Thoracic aorta (tissue), 2 donors: ENCODE data around the gene TAF6. TPM values are rescaled to one million over a fixed set of nuclear protein-coding genes. Genes with fewer than 3 reads are reported as not detected.

ENCODE experiments used
- ATAC-seq: fragments of 150-250 bp; one replicate; pipeline ENCODE4 v1.8.0; 2017; ENCODE audit warnings: low read depth; ENCODE audit not compliant: insufficient number of reproducible peaks, low FRiP score
- DNase-seq: peaks from one replicate; pipeline ENCODE4 v3.0.0-alpha.2; 2020; ENCODE audit warnings: low spot score
- H3K27ac ChIP-seq, 2 donors: fragments of 200-600 bp; sonication (generic); 1 replicate in 1 of 2; 2 replicates in 1 of 2; pipeline ENCODE4 v1.5.1; 2016; ENCODE audit warnings: mild to moderate bottlenecking in 2 of 2, moderate library complexity in 2 of 2
- H3K27me3 ChIP-seq: fragments of 200-600 bp; sonication (generic); replicated peaks from 2 replicates; pipeline ENCODE4 v1.6.0; 2016; ENCODE audit warnings: mild to moderate bottlenecking; ENCODE audit not compliant: insufficient read depth
- H3K36me3 ChIP-seq: fragments of 200-600 bp; sonication (generic); one replicate; pipeline ENCODE4 v1.5.1; 2016
- H3K4me1 ChIP-seq, 2 donors: fragments of 200-600 bp; sonication (generic); 1 replicate in 1 of 2; 2 replicates in 1 of 2; pipeline versions ENCODE4 v1.5.1 to v1.6.0; 2016; ENCODE audit warnings: low read depth in 2 of 2, mild to moderate bottlenecking in 1 of 2; ENCODE audit not compliant: control insufficient read depth in 1 of 2
- H3K4me3 ChIP-seq: fragments of 200-600 bp; sonication (generic); 2 replicates; pipeline ENCODE4 v1.5.1; 2016; ENCODE audit warnings: mild to moderate bottlenecking
- H3K9me3 ChIP-seq: fragments of 200-600 bp; sonication (generic); 2 replicates; pipeline ENCODE4 v1.5.1; 2016
- total RNA-seq, 2 donors: library from RNA; depleted of rRNA; stranded (reverse); fragments of >200 nt; gene quantifications; one replicate each; pipeline versions ENCODE4 v1.1.0 to v1.2.3, GENCODE V29; 2016
- TF ChIP-seq, protein P1 (sequence below): fragments of 200-600 bp; sonication (generic); IDR thresholded peaks from one replicate; pipeline ENCODE4 v1.5.1; 2019; ENCODE audit warnings: antibody characterized with exemption

Gene TAF6
- total RNA-seq, 2 donors from 2014 or later: 48.0 to 72.8 TPM

DNA sequence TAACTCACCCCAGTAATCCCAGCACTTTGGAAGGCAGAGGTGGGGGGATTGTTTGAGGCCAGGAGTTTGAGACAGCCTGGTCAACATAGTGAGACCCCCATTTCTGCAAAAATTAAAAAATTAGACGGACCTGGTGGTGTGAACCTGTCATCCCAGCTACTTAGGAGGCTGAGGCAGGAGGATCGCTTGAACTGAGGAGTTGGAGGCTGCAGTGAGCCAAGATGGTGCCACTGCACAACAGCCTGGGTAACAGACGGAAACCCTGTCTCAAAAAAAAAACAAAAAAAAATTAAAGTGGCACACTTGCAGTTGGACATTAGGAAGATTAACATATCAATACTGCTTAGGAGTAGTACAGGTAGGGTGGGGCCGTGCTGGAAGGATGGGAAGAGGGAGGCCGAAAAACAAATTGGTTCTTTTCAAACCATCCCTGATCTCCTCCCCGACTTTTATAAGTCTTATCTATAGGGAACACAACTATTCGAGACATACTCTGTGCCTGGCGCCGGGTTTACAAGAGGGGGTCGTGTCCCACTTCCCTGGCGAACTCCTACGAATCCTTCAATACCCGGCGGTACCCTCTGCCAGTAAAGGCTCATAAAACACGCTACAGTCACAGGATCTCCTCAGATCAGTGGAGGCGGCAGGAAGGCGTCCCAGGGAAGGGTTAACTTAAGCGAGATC, 628 bp downstream of the TAF6 start:
- TF ChIP-seq, protein P1, sequence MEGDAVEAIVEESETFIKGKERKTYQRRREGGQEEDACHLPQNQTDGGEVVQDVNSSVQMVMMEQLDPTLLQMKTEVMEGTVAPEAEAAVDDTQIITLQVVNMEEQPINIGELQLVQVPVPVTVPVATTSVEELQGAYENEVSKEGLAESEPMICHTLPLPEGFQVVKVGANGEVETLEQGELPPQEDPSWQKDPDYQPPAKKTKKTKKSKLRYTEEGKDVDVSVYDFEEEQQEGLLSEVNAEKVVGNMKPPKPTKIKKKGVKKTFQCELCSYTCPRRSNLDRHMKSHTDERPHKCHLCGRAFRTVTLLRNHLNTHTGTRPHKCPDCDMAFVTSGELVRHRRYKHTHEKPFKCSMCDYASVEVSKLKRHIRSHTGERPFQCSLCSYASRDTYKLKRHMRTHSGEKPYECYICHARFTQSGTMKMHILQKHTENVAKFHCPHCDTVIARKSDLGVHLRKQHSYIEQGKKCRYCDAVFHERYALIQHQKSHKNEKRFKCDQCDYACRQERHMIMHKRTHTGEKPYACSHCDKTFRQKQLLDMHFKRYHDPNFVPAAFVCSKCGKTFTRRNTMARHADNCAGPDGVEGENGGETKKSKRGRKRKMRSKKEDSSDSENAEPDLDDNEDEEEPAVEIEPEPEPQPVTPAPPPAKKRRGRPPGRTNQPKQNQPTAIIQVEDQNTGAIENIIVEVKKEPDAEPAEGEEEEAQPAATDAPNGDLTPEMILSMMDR: no peak
- Histone ChIP-seq H3K9me3 (no peaks in the 10 kb centered on the region), H3K36me3 (peaks cover 5% of the 10 kb centered on the region)

DNA sequence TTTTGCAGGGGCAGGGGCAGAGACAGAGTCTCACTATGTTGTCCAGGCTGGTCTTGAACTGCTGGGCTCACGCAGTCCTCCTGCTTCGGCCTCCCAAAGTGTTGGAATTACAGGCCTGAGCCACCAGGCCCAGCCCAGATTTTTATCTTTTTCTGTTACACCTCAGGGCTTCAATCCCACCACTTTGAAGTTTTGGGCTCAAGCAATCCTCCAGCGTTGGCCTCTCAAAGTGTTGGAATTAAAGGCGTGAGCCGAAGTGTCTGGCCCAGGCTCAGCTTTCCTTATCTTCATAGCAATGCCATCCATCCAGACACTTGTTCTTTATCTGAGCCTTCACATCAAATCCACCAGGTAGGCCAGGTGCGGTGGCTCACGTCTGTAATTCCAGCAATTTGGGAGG, 4.1 kb downstream of the TAF6 start:
- Histone ChIP-seq H3K27ac (no peak overlapping the region), H3K27me3 (no peaks in the 10 kb centered on the region), H3K36me3 (peaks cover 30% of the 10 kb centered on the region), H3K4me3 (no peak overlapping the region), H3K4me1 (peaks cover 4 to 8% of the 10 kb centered on the region in 2 donors), H3K9me3 (no peaks in the 10 kb centered on the region)
- TF ChIP-seq, protein P1: no peak
- DNase-seq (no peak), ATAC-seq (no peak)

More for the DNA sequence above, 628 bp downstream of the TAF6 start:
- peak overlapping the region; percentile 85 to 87 for H3K27ac ChIP-seq
- no peak for DNase-seq
- peak overlapping the region; percentile 84 for H3K4me3 ChIP-seq
- no peak for ATAC-seq
- H3K4me1 ChIP-seq: peaks cover 11 to 16% of the 10 kb centered on the region in 2 donors
- no peaks in the 10 kb centered on the region for H3K27me3 ChIP-seq

DNA sequence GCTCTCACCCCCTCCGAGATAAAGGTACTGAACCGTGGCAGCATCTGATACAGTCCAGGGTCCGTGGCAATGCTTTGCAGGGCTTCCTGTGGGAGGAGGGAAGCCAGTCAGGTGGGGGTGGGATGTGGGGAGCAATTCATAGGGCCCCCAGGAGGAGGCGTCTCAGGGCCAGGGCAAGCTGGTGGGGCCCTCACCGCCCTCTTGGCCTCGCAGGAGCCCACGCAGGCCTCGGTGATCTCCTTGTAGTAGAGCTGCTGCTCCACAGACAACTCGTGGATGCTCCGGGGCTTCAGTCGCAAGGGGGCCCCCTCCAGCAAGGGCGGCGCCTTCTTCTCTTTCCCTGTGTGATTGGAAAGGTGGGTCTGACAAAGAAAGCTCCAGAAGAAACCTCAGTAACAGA, 7.2 kb downstream of the TAF6 start:
- Histone ChIP-seq H3K4me1 (no peaks in the 10 kb centered on the region), H3K9me3 (no peaks in the 10 kb centered on the region), H3K27me3 (no peaks in the 10 kb centered on the region), H3K27ac (no peak overlapping the region), H3K4me3 (no peak overlapping the region), H3K36me3 (peaks cover 53% of the 10 kb centered on the region)
- no peak for DNase-seq
- TF ChIP-seq, protein P1: no peak
- peak; percentile 37 for ATAC-seq

DNA sequence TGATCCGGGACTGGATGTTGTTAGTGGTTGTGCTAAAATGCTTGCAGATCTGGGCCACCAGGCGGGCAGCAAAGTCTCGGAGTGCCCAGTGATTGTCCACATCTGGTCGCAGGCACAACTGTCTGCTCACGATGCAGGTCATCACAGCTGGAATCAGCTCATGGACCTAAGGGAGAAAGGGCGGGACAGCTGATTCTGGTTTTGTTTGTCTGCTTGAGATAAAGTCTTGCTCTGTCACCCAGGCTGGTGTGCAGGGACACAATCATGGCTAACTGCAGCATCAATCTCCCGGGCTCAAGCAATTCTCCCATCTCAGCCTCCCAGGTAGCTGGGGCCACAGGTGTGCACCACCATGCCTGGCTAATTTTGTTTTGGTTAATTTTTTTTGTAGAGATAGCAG, 8.0 kb downstream of the TAF6 start:
- no peaks in the 10 kb centered on the region for H3K4me1 ChIP-seq
- no peak overlapping the region for H3K27ac ChIP-seq
- H3K36me3 ChIP-seq: peaks cover 58% of the 10 kb centered on the region
- H3K9me3 ChIP-seq: no peaks in the 10 kb centered on the region
- DNase-seq (no peak), ATAC-seq (no peak)
- no peaks in the 10 kb centered on the region for H3K27me3 ChIP-seq
- TF ChIP-seq, protein P1: no peak
- H3K4me3 ChIP-seq: no peak overlapping the region

DNA sequence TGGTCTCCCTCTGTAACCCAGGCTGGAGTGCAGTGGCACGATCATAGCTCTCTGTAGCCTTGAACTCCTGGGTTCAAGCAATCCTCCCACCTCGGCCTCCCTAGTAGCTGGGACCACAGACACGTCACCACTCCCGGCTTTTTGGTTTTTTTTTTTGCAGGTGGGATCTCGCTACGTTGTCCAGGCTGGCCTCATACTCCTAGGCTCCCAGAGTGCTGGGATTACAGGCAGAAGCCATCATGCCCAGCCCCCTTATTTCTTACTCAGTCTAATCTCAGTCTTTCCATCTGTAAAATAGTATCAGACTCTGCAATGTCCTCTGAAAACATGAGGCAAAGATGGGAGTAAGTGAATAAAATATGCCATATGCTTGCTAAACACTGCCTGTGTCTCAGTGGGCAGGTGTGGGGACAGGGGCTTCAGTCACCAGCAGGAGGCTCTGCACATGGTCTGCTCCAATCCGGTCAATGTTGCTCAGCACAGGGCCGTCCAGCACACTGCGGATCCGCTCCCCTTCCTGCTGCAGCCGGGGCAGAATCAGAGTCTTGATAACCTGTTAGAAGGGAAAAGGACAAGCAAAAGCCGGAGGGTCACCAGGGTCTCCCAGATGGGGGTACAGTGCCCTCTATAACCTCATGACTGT, 9.5 kb downstream of the TAF6 start:
- TF ChIP-seq, protein P1: no peak

More for the DNA sequence above, 9.5 kb downstream of the TAF6 start:
- H3K27me3 ChIP-seq: no peaks in the 10 kb centered on the region
- no peaks in the 10 kb centered on the region for H3K9me3 ChIP-seq
- no peak overlapping the region for H3K4me3 ChIP-seq
- DNase-seq: no peak
- H3K36me3 ChIP-seq: peaks cover 65% of the 10 kb centered on the region
- no peak for ATAC-seq
- no peaks in the 10 kb centered on the region for H3K4me1 ChIP-seq
- H3K27ac ChIP-seq: no peak overlapping the region
